IPS DF 4.7 (cell line): ENCODE measurements around the gene PLA2G2A.

Experiments
- DNase-seq: peaks from one replicate; pipeline ENCODE4 v3.0.0-alpha.2; 2013; ENCODE audit warnings: low spot score; ENCODE audit errors: extremely low read depth

The PLA2G2A gene

DNA sequence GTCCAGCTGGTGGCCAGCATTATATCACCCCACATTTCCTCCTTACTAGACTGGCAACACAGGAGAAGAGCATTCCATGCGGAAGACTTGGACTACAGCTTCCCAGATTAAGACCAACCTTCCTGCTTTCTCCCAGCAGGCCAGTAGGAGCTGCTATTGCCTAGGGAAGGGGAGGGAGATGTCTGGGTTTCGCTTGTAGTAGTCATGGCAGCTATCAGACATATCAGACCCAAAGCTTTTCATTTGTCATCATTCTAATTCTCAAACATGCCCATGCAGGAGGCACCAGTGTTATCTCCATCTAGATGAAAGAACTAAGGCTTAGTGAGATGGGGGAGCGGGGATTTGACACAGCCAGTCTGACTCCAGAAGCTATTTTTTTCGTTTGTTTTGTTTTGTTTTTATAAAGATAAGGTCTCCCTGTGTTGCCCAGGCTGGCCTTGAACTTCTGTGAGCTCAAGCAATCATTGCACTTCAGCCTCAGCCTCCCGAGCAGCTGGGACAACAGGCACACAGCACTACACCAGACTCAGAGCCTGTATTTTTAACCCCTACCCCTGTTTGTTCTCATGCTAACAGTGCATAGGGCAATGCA, 4.5 kb downstream of the PLA2G2A start:
- DNase-seq = peak; percentile 53

- no peak for DNase-seq
These were observed 5.8 kb downstream of the PLA2G2A start for GRCh38 chr1:19973616-19974015.

- no peak for DNase-seq
These were observed 7.8 kb downstream of the PLA2G2A start for GRCh38 chr1:19971664-19972063.

GRCh38 chr1:19969898-19970660, 9.3 kb downstream of the PLA2G2A start:
- no peak for DNase-seq

DNA sequence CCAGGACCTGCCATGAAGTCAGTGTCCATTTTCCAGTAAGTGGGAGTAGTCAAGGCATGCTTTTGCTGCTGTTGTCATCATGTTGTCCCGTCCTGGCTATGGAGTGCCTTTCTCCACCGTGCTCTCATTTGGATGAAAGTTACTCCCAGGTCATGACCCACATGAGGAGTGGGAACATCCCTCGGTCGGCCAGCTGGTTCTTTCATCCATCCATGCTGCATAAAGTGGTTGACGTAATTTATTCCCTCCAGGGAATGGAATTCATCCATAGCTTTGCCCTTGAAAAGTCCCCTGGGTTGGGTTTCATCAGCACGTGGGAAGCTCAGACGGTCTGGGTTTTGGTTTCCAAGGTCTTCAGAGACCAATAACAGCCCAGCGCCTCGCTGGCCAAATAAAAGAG, 11.6 kb downstream of the PLA2G2A start:
- no peak for DNase-seq

DNA sequence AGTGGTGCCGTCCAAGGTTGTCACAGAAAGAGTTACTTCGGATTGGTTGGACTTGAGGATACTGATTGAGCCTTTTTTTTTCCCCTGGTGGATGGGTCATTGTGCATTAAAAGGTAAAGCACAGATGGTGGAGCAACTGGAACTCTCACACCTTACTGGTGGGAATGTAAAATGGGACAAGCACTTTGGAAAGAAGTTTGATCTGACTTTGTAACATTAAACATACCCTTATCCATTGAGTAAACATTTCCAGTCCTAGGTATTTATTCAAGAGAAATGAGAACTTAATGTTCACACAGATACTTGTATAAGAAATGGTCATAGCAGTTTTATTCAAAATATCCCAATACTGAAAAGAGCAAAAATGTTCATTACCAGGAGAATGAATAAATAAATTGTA, 14.9 kb downstream of the PLA2G2A start:
- DNase-seq = no peak

DNA sequence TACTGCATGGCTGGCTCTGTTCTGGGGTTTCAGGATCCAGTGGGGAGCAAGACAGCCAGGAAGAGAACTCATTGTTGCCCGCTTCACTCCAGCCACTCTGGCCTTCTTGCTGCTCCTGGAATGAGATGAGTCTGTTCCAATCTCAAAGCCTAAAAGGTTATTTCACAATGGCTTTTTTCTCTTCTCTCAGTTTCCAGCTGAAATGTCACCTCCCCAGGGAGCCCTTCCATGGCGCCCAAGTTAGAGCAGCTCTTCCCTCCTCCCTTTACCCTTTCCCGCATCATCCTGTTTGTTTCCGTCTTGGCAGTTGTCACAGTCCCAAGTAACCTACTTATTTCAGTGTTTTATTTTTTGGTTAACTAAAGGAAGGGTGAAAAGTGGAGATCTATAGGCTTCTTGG, 15.8 kb downstream of the PLA2G2A start:
- DNase-seq = no peak

DNA sequence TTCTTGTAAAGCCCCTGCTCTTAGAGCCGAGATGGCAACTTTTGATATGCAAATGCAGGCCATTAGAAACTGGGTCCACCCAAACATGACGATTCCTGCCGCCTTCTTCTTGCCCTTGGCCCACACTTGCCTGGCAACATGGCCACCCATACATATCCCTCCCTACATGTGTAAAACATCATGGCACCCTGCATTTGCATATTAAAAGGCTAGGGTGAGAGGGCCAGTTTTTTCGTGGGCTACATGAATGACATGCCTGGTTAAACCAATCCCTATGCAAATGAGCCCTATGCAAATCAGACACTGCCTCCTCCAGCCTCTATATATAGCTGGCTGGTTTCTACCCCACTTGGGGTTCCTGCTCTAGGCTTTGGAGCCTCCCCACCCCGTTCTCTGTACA, 18.8 kb downstream of the PLA2G2A start:
- no peak for DNase-seq

DNA sequence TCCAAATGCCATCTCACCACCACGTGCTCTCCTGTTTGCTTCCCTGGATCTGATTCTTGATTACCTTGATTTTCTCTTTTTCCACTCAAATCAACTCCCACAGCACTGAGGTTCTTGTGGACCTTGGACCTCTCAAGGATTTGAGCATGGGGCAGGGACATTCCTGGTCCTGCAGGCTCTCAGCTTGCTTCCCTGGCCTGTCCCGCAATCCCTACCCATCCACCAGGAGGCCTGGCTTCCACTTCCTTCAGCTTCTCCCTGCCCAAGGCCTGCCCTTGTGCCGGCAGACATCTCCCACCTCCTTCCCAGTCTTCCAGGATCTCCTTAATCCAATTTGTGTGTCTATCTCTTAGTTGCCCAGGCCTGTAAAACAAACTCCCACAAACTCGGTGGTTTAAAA, 21.6 kb downstream of the PLA2G2A start:
- no peak for DNase-seq

DNA sequence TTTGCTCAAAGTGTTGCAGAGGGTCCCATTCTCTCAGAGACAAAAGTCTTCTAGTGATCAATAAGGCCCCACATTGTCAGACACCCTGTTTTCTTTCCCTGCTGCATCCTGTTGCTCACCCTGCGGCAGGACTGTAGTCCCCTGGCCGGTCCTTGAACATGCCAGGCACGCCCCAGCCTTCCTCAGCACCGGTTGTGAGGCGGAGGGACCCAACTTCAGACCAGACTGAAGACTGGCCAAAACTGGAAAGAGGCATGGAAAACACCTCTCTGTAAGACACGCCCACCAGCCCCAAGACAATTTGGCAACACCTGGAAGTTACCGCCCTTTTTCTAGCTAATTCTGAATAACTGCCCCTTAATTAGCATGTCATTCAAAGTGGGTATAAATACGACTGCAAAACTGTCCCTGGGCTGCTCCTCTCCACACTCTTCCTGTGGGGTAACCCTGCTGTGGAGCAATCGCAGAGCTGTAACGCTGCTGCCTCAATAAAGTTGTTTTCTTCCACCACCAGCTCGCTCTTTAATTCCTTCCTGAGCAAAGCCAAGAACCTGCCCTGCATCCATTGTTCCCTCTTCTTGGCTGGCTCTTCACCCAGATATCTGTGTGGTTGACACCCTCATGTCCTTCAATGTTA, 23.8 kb downstream of the PLA2G2A start:
- DNase-seq = no peak

DNA sequence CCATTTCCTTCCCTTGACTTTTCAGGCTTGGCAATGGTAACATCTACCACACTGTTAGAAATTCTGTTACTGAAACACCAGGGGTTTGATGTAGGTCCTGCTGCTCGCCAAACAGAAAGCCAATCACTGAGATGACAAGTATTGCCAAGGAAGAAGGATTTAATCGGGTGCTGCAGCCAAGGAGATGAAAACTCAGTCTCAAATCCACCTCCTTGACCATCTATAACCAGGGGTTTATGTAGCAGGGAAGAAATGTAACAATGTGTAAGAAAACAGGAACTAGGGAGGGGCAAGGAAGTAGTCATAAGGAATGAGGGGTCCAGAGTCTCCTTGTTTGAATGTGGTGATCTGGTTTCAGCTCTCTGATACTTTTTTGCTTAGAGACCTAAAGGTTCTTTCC, 25.4 kb downstream of the PLA2G2A start:
- DNase-seq = no peak

DNA sequence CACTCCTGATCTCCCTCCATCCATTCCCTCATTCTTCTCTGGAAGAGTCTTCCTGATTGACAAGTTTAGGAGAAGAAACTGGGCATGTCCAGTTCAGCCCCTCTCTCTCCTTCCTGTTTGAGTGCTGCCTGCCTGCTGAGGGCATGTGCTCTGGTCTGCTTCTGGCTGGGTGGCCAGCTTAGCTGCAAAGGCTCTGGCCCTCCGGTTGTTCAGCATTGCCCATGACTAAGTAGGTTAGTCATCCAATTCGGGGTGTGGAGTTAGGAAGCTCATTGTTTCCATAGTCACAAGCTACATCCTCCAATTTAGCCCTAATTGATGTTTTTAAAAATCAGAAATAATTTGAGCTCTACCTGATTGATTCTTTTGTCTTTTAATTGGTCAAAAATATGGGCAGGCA, 30.4 kb downstream of the PLA2G2A start:
- DNase-seq = no peak

GRCh38 chr1:19946971-19947370, 32.4 kb downstream of the PLA2G2A start:
- no peak for DNase-seq

- DNase-seq = no peak
These were observed 33.1 kb downstream of the PLA2G2A start for GRCh38 chr1:19946331-19946751.

GRCh38 chr1:19945914-19946313, 33.5 kb downstream of the PLA2G2A start:
- DNase-seq = no peak

- DNase-seq = no peak
These were observed 36.8 kb downstream of the PLA2G2A start for GRCh38 chr1:19942657-19943056.

GRCh38 chr1:19942088-19942487, 37.3 kb downstream of the PLA2G2A start:
- no peak for DNase-seq

GRCh38 chr1:19941206-19941568, 38.2 kb downstream of the PLA2G2A start:
- DNase-seq = no peak

DNA sequence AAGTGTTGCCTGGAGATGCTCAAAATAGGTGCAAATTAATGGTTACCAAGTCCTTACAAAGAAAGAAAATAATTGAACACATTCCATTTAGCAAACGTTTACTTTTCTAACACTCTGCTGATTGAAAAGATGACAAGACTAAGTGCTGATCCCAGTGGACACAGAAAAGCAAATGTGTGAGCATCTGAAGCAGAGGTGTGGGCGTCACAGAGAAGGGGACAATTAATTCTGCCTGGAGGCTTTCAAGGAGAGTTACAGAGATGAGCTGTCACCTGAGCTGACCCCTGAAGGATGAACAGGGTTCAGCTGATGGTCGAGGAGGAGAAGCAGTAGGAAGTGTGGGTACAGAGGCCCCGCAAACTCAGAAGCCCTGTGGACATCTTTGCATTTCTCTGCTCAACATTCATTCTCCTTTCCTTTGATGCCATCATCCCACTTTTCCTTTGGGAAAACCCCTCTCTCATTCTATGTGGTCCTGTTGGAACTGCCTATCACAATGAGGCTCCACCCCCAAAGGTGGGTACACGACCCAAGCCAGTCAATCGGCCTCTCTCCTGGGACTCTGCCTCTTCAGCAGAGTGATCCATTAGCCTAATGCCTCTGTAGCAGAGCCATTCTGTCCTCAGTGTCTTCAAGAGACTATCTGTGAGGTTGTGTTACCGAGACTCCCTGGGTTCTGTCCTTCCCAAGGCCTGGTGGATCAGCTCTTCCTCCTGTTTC, 38.8 kb downstream of the PLA2G2A start:
- DNase-seq = no peak

GRCh38 chr1:19938472-19938871, 40.9 kb downstream of the PLA2G2A start:
- DNase-seq = no peak

- no peak for DNase-seq
These were observed 43.2 kb downstream of the PLA2G2A start for GRCh38 chr1:19936061-19936750.

DNA sequence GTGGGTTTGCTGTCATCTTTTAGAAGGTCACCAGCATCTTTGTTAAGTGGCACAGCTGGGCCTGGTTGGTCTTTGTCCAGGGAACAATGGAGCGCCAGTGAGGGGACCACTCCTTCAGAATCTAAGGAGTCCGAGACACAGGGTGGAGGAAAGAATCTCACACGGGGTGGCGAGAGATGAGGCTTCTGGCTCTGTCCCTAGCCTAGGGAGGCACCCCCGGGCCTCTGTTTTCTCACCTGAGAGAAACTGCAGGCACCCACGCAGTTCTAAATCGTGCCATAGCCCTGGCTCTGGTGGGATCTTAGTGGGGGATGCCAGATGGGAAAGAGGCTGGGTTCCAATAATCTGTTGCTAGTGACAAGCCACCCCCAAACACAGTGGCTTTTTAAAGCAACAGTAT, 45.1 kb downstream of the PLA2G2A start:
- no peak for DNase-seq
